Peyer's patch (tissue), 4 donors: Measurements from ENCODE around the gene MTMR11.

Experiments used
- POLR2A ChIP-seq, 2 donors: fragments of 450-650 bp; IDR thresholded peaks; one replicate each; pipeline ENCODE4 v1.5.1; 2017; ENCODE audit warnings: antibody characterized with exemption in 2 of 2, mild to moderate bottlenecking in 2 of 2, moderate library complexity in 2 of 2
- TF ChIP-seq, protein P1 (sequence below), 6 experiments: fragments of 450-650 bp in 4 of 6; fragments of 200-600 bp in 2 of 6; sonication (generic) in 1 of 6; IDR thresholded peaks; one replicate each; pipeline ENCODE4 v1.5.1; 2017 to 2019; ENCODE audit warnings: antibody characterized with exemption in 6 of 6, mild to moderate bottlenecking in 3 of 6, moderate library complexity in 1 of 6

DNA sequence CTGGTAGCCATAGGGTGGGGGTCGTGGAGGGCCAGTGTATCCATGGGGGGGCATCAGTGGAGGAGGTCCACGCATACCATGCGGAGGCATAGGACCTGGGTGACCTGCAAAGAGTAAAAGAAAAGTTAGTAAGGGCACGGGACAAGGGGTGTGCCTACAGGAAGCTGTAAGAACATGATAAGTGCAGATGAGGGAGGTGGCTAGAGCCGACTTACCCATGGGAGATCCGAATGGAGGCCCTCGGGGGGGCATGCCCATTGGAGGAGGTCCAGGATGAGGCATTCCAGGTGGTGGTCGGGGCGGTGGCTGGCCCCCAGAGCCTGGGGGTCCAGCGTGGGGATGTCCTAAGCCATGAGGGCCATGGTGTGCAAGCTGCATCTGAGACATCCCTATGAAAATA, 13.1 kb downstream of the MTMR11 start:
- TF ChIP-seq, protein P1, sequence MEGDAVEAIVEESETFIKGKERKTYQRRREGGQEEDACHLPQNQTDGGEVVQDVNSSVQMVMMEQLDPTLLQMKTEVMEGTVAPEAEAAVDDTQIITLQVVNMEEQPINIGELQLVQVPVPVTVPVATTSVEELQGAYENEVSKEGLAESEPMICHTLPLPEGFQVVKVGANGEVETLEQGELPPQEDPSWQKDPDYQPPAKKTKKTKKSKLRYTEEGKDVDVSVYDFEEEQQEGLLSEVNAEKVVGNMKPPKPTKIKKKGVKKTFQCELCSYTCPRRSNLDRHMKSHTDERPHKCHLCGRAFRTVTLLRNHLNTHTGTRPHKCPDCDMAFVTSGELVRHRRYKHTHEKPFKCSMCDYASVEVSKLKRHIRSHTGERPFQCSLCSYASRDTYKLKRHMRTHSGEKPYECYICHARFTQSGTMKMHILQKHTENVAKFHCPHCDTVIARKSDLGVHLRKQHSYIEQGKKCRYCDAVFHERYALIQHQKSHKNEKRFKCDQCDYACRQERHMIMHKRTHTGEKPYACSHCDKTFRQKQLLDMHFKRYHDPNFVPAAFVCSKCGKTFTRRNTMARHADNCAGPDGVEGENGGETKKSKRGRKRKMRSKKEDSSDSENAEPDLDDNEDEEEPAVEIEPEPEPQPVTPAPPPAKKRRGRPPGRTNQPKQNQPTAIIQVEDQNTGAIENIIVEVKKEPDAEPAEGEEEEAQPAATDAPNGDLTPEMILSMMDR (IDR thresholded peaks at IDR 0.05), result no peak
- no peak for TF ChIP-seq POLR2A (IDR thresholded peaks at IDR 0.05)
